ENCODE measurements around the gene MBD3.

The MBD3 gene

DNA sequence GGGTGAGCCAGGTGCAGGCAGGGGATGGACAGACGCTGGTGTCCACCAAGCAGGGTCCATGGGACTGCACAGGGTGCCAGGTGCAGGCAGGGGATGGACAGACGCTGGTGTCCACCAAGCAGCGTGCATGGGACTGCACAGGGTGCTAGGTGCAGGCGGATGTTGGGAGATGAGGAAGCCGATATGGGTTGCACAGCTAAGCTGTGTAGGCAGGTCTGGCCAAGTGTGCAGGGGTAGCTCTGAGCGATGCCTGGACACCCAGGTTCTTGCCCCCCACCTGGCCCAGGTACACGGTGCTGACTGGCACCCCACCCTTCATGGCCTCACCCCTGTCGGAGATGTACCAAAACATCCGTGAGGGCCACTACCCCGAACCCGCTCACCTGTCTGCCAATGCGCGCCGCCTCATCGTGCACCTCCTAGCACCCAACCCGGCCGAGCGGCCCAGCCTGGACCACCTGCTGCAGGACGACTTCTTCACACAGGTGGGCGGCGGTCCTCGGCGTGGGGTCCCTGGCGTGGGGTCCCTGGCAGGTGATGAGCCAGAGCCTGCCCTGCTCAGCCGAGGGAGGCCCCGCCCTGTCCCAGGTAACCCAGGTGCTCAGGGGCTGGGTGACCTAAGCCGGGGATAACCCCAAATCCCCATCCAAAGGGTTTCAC, 64.9 kb downstream of the MBD3 start:
- H3K36me3 Mint-ChIP-seq, result no peaks in the 10 kb centered on the region
- no peak overlapping the region for H3K4me3 Mint-ChIP-seq
- peaks cover 21% of the 10 kb centered on the region for H3K27me3 Mint-ChIP-seq

DNA sequence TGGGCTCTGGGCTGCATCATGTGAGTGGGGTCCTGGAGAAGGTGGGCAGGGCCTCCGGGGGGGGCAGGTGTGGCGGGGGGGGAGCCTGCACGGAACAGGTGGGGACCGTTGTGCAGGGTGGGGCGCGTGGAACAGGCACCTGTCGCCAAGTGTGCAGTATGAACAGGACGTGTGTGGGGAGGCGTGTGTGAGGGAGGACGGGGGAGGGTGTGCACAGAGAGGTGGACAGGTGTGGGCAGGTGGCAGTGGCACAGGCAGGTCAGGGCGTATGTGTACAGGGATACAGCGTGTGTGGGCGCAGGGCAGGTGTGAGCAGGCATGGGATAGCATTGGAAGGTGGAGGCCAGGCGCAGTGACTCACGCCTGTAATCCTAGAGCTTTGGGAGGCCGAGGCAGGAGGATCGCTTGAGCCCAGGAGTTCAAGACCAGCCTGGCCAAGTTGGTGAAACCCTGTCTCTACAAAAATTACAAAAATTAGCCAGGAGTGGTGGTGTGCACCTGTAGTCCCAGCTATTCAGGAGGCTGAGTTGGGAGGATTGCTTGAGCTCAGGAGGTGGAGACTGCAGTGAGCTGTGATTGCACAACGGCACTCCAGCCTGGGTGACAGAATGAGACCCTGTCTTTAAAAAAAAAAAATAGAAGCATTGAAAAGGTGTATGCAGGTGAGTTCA, 65.6 kb downstream of the MBD3 start:
- Mint-ChIP-seq H3K9me3 (no peaks in the 10 kb centered on the region), H3K36me3 (no peaks in the 10 kb centered on the region), H3K4me3 (no peak overlapping the region), H3K4me1 (peaks cover 6% of the 10 kb centered on the region), H3K27ac (peak overlapping the region; percentile 65), H3K27me3 (peaks cover 21% of the 10 kb centered on the region)

More for the DNA sequence above, 64.9 kb downstream of the MBD3 start:
- Mint-ChIP-seq H3K9me3 (no peaks in the 10 kb centered on the region), H3K4me1 (peaks cover 6% of the 10 kb centered on the region), H3K27ac (peak overlapping the region; percentile 65)

DNA sequence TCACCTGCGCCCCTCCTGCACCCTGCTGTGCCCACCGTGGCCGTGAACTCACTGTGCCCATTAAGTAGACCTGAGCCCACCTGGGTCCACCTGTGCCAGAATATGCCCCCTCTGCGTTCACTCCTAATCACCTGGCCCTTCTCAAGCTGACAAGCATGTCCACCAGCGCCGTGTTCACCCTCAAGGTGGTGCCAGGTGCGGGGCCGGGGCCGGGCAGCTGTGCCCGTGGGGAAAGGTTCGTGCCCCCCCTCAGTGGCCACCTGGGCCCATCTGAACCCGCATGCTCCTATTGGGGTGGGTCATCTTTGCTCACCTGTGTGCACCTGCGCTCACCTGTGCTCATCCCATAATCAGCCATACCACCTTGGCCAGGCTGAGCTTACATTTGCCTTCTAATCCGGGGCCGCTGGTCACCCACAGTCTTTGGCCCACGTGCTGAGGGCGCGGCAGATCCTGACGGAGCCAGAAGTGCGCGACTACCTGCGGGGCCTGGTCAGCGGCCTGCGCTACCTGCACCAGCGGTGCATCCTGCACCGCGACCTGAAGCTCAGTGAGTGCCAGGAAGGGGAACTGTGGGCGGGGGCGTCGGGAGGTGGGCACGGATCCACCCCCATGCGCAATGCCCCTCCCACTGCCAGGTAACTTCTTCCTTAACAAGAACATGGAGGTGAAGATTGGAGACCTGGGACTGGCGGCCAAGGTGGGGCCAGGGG, 66.4 kb downstream of the MBD3 start:
- H3K27ac Mint-ChIP-seq, result no peak overlapping the region

DNA sequence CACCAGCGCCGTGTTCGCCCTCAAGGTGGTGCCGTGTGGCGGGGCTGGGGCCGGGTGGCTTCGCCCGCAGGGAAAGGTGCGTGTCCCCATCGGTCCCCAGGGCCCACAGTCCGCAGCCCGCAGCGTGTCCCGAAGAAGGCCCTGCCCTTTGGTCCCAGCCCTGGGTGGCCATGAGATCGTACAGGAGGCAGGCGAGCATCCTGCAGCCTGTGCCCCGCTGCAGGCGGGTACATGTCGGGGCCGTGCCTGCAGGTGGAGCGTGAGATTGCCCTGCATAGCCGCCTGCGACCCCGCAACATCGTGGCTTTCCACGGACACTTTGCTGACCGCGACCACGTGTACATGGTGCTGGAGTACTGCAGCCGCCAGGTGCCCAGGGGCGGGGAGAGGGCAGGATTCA, 67.3 kb downstream of the MBD3 start:
- Mint-ChIP-seq H3K9me3 (no peaks in the 10 kb centered on the region), H3K36me3 (no peaks in the 10 kb centered on the region), H3K4me3 (no peak overlapping the region), H3K4me1 (peaks cover 6% of the 10 kb centered on the region), H3K27me3 (peaks cover 20% of the 10 kb centered on the region), H3K27ac (no peak overlapping the region)

More for the DNA sequence above, 66.4 kb downstream of the MBD3 start:
- Mint-ChIP-seq H3K9me3 (no peaks in the 10 kb centered on the region), H3K4me3 (no peak overlapping the region), H3K4me1 (peaks cover 6% of the 10 kb centered on the region), H3K27me3 (peaks cover 20% of the 10 kb centered on the region), H3K36me3 (no peaks in the 10 kb centered on the region)

DNA sequence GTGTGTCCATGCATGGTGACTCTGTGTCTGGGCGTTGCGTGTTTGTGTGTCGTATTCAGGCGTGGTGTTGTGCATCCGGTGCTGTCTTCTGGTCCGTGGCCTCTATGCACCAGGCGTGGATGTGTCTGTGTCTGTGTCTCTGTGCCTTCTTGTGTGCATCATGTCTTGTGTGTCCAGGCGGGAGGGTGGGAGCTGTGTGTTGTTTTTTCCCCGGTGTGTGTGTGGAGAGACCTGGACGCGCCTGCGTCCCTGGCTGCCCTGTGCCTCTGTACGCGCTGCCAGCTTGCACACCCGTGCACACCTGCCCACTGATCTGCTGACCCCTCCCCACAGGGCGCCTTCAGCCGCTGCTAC, 67.7 kb downstream of the MBD3 start:
- Mint-ChIP-seq H3K27ac (no peak overlapping the region), H3K4me1 (peaks cover 6% of the 10 kb centered on the region), H3K27me3 (peaks cover 20% of the 10 kb centered on the region), H3K4me3 (peak overlapping the region; percentile 41), H3K36me3 (no peaks in the 10 kb centered on the region), H3K9me3 (no peaks in the 10 kb centered on the region)

DNA sequence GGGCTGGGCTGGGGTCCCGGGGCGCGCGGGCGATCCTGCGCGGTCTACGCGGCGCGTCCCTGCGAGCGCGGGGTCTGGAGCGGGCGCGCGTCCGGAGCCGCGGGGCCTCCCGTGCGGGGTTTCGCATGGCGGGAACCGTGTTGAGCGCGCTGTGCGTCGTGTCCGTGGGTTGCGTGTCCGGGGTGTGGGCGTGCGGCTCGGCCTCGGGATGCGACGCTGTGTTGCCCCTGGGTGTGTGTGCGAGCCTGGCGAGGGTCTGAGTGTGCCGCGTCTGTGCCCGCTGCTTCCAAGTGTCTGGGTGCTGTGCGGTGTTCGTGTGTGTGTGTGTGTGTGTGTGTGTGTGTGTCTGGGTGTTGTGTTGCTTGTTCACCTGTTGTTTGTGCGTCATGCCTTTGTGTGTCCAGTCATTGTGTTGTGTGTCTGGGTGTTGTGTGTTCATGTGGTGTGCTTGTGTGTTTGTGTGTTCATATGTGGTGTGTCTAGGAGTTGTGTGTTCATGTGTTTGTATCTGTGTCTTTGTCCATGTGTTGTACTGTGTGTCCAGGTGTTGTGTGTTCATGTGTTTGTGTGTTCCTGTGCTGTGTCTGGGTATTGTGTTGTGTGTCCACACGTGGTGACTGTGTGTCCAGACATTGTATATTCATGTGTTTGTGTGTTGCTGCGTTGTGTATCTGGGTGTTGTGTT, 68.2 kb downstream of the MBD3 start:
- Mint-ChIP-seq H3K27ac (no peak overlapping the region), H3K36me3 (no peaks in the 10 kb centered on the region), H3K4me1 (peaks cover 6% of the 10 kb centered on the region), H3K4me3 (peak overlapping the region; percentile 41), H3K27me3 (peaks cover 20% of the 10 kb centered on the region), H3K9me3 (no peaks in the 10 kb centered on the region)
